ENCODE measurements around the gene EML1.

DNA sequence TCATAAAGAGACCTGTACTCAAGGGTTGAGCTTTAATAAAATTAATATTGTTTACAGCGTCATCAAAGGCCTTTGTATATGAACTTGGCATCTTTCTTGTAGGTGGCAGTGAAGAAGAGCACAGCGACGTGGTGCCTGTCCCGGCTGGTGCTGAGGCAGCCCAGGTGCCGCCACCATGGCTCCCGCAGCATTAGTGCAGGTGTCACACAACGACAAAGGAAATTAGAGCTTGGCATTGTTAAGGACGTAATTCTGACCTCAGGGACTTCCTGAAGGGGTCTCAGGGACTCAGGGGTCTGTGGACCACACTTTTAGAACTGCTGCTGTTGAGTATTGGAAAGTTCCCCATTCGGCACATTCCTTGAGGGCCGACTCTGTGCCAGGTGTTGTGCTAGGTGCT, 24.1 kb downstream of the EML1 start:
- TF ChIP-seq, protein P1, sequence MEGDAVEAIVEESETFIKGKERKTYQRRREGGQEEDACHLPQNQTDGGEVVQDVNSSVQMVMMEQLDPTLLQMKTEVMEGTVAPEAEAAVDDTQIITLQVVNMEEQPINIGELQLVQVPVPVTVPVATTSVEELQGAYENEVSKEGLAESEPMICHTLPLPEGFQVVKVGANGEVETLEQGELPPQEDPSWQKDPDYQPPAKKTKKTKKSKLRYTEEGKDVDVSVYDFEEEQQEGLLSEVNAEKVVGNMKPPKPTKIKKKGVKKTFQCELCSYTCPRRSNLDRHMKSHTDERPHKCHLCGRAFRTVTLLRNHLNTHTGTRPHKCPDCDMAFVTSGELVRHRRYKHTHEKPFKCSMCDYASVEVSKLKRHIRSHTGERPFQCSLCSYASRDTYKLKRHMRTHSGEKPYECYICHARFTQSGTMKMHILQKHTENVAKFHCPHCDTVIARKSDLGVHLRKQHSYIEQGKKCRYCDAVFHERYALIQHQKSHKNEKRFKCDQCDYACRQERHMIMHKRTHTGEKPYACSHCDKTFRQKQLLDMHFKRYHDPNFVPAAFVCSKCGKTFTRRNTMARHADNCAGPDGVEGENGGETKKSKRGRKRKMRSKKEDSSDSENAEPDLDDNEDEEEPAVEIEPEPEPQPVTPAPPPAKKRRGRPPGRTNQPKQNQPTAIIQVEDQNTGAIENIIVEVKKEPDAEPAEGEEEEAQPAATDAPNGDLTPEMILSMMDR (IDR thresholded peaks at IDR 0.05 in 8 of 11, conservative IDR thresholded peaks at IDR 0.05 in 3 of 11): no peak
- no peak for TF ChIP-seq POLR2A (IDR thresholded peaks at IDR 0.05)
- no peak for TF ChIP-seq POLR2AphosphoS5 (IDR thresholded peaks at IDR 0.05)

Measured in spleen (tissue), 7 donors.